ENCODE measurements around the gene POLD4.
"Not testable (repeated sequence)": the region's sequence is repeated elsewhere in the genome, so short reads cannot be mapped to it uniquely, and the experiment has no call there.

Gene POLD4

GRCh38 chr11:67320691-67321090 lies 32.7 kb downstream of the POLD4 start:
- no peak for TF ChIP-seq CTCF (IDR thresholded peaks at IDR 0.05; ENCODE audit: insufficient read depth, low read length, poor library complexity, severe bottlenecking)
- no peak for DNase-seq (ENCODE audit: extremely low read depth, insufficient read length)
- Histone ChIP-seq H3K36me3 (ENCODE audit: control insufficient read depth, insufficient read depth, low read length) (no peaks in the 10 kb centered on the region), H3K27me3 (replicated peaks; ENCODE audit: control insufficient read depth, insufficient read depth, low read length) (no peaks in the 10 kb centered on the region), H3K4me3 (replicated peaks; ENCODE audit: low read depth, low read length) (no peak overlapping the region)

- H3K36me3 ChIP-seq (ENCODE audit: control insufficient read depth, insufficient read depth, low read length): no peaks in the 10 kb centered on the region
- no peak for TF ChIP-seq CTCF (IDR thresholded peaks at IDR 0.05; ENCODE audit: insufficient read depth, low read length, poor library complexity, severe bottlenecking)
- H3K4me3 ChIP-seq (replicated peaks; ENCODE audit: low read depth, low read length): no peak overlapping the region
- no peaks in the 10 kb centered on the region for H3K27me3 ChIP-seq (replicated peaks; ENCODE audit: control insufficient read depth, insufficient read depth, low read length)
- no peak for DNase-seq (ENCODE audit: extremely low read depth, insufficient read length)
Measured at GRCh38 chr11:67320011-67320410, 33.3 kb downstream of the POLD4 start.

GRCh38 chr11:67318876-67319275 lies 34.5 kb downstream of the POLD4 start:
- H3K4me3 ChIP-seq (replicated peaks; ENCODE audit: low read depth, low read length); DNase-seq (ENCODE audit: extremely low read depth, insufficient read length); H3K36me3 ChIP-seq (ENCODE audit: control insufficient read depth, insufficient read depth, low read length); H3K27me3 ChIP-seq (replicated peaks; ENCODE audit: control insufficient read depth, insufficient read depth, low read length): not testable (repeated sequence)

- DNase-seq (ENCODE audit: extremely low read depth, insufficient read length): no peak
- Histone ChIP-seq H3K4me3 (replicated peaks; ENCODE audit: low read depth, low read length) (peak overlapping the region; percentile 87), H3K27me3 (replicated peaks; ENCODE audit: control insufficient read depth, insufficient read depth, low read length) (no peaks in the 10 kb centered on the region), H3K36me3 (ENCODE audit: control insufficient read depth, insufficient read depth, low read length) (no peaks in the 10 kb centered on the region)
- no peak for TF ChIP-seq CTCF (IDR thresholded peaks at IDR 0.05; ENCODE audit: insufficient read depth, low read length, poor library complexity, severe bottlenecking)
Measured at GRCh38 chr11:67317888-67318555, 35.3 kb downstream of the POLD4 start.

GRCh38 chr11:67317205-67317887 lies 36.0 kb downstream of the POLD4 start:
- Histone ChIP-seq H3K27me3 (replicated peaks; ENCODE audit: control insufficient read depth, insufficient read depth, low read length) (no peaks in the 10 kb centered on the region), H3K36me3 (ENCODE audit: control insufficient read depth, insufficient read depth, low read length) (no peaks in the 10 kb centered on the region), H3K4me3 (replicated peaks; ENCODE audit: low read depth, low read length) (peak overlapping the region; percentile 87)
- DNase-seq (ENCODE audit: extremely low read depth, insufficient read length): peak; percentile 95
- TF ChIP-seq CTCF (IDR thresholded peaks at IDR 0.05; ENCODE audit: insufficient read depth, low read length, poor library complexity, severe bottlenecking): peak; percentile 87

GRCh38 chr11:67316882-67317204 lies 36.5 kb downstream of the POLD4 start:
- Histone ChIP-seq H3K4me3 (replicated peaks; ENCODE audit: low read depth, low read length) (peak overlapping the region; percentile 87), H3K27me3 (replicated peaks; ENCODE audit: control insufficient read depth, insufficient read depth, low read length) (no peaks in the 10 kb centered on the region), H3K36me3 (ENCODE audit: control insufficient read depth, insufficient read depth, low read length) (no peaks in the 10 kb centered on the region)
- no peak for TF ChIP-seq CTCF (IDR thresholded peaks at IDR 0.05; ENCODE audit: insufficient read depth, low read length, poor library complexity, severe bottlenecking)
- DNase-seq (ENCODE audit: extremely low read depth, insufficient read length): no peak
